ENCODE results near the gene EN2.

The EN2 gene

DNA sequence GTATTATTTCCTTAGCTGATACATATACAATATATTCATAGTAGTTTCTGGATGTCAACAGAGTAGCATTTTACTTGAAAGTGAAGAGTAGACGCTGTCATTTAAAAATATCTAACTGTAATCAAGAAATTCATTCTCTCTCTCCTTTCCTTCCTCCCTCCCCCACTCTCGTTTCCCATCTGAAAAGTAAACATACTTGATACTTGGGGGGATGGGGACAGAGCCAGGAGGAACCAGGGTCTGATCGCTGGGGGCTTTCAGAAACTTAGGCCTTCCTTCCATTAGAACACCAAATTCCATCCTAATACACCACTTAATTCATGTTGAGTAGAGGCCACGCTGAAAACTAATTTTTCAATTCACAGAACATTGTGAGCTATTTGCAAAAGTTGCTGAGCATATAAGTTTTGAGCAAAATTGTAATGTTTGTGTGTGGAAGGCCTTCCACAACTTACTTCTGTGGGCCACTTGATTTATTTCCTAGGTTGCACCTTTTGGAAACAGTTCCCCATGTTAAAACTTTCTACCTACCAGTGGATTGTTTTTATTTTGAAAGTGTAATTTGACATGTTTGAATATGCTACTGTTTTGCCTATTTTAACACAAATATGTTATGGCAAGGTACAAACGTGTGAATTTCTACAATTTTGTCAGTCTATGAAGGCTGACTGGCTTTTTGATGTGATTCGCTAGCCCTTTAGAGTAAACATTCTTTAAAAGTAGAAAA is 53.2 kb downstream of the EN2 start:
- no peak for DNase-seq

DNA sequence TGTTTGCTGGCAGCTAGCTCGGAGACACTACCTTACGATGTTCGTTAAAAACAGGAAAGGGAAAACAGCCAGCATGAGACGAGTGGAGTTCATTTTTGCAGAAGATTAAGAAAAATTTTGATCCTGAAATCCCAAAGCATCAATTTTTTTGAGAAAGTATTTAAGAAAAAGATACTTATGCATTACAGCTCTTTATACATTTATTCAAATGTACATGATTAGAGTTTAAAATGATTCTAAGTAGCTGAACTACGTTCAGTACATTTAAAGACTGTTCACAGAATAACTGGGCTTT is 53.7 kb downstream of the EN2 start:
- DNase-seq, result no peak

DNA sequence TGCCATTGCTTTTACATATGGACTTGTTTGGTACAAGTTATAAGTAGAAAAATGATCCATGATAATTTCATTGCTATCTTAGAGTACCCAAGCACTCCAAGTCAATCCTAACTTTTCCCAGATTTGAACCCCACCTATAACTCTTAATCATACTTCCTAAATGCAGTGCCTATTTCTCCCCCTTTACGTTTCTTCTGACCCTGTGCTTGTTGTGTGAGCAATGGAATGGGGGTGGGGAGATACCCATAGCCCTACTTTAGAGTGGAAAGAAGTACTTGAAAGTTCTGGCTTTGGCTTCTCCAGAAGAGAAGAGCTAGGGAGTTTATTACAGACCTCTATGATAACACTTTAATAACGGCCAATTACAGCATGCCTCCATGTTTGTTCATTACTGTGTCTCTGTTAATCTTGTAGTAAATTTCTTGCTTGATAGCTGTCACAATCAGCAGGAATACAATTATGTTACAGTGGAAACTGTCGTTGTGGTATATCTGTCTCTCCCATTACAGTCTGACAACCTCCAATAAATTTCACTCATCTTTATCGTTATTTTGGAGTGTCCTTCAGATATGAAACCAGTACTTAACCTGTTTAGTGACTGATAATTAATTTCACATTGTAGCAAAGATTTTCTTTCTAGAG is 54.4 kb downstream of the EN2 start:
- no peak for DNase-seq

DNA sequence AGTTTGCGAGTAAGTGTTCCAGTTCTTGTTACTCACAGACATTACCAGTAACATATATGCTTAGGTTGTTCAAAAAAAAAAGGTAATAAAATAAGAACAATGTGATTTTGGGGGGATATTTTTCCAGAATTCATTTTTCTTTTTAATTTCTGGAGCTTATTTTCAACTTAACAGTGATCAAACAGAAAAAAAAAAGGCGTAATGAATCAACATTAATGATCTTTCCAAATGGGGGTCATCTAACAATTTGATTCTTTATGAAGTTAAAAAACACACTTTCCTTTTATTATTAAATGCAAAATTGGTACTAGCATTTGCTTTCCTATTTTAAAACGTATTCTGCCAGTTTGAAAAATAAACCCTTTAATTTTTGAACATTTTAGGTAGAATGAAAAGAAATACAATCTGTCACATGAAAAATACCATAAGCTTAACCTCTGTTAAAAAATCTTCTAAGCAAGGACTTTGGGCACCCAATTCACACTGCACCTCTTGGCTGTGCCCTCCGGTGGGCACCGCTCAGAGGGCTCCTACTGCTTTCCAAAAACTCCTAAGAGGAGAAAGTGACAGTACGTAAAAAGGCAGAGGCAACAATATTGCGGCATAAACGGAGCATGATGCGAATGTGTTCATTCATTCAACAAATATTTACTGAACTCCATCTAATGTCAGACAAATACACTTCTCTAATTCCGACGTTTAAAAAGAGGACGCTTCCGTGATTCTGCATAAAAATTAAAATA is 55.8 kb downstream of the EN2 start:
- no peak for DNase-seq

DNA sequence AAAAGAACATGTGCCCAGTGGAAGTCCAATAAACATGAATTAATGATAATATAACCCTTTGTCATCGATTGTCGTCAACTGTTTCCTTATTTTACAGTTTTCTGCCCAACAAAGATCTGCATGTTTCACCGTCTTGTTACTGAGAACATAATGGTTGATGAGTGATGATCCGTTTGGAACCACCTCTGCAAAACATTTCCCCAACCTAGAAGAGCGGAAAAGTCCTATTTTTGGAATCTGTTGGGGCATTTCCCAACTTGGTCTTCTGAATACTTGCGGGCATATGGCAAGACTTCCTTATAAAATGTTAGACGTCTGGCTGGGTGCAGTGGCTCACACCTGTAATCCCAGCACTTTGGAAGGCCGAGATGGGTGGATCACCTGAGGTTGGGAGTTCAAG is 56.4 kb downstream of the EN2 start:
- DNase-seq, result no peak
